Cardiac muscle cell (in vitro differentiated cells and primary cell): ENCODE data around the gene RPL39L. TPM values are rescaled to one million over a fixed set of nuclear protein-coding genes. Genes with fewer than 3 reads are reported as not detected.

Experiments used
- DNase-seq, 2 donors: peaks; one replicate each; pipeline versions ENCODE4 v3.0.0 to v3.0.0-alpha.2; 2010 to 2017; ENCODE audit warnings: low read depth in 1 of 2, low spot score in 1 of 2
- H3K27ac ChIP-seq: fragments of 200-600 bp; sonication (generic); 2 replicates; pipeline ENCODE4 v1.5.1; 2016
- H3K27me3 ChIP-seq: fragments of 200-600 bp; sonication (generic); 2 replicates; pipeline ENCODE4 v1.6.0; 2016; ENCODE audit warnings: control low read depth
- H3K36me3 ChIP-seq: fragments of 200-600 bp; sonication (generic); 2 replicates; pipeline ENCODE4 v1.5.1; 2016; ENCODE audit warnings: control low read depth
- H3K4me1 ChIP-seq: fragments of 200-600 bp; sonication (generic); 2 replicates; pipeline ENCODE4 v1.8.1; 2017; ENCODE audit warnings: low read depth, mild to moderate bottlenecking, mixed run types
- H3K4me3 ChIP-seq: fragments of 200-600 bp; sonication (generic); 2 replicates; pipeline ENCODE4 v1.5.1; 2016; ENCODE audit warnings: mild to moderate bottlenecking
- H3K9me3 ChIP-seq: fragments of 200-600 bp; sonication (generic); 2 replicates; pipeline ENCODE4 v1.5.1; 2017; ENCODE audit warnings: low read depth, mild to moderate bottlenecking, control low read depth
- polyA plus RNA-seq: library from polyadenylated mRNA; unstranded; fragments of >200 nt; fragmentation: Nextera tagmentation; extraction: Ambion mirVana; gene quantifications from 2 replicates; pipeline ENCODE4 v1.2.1, GENCODE V29; 2016
- total RNA-seq: library from RNA; depleted of rRNA; stranded (reverse); fragments of >200 nt; gene quantifications from 2 replicates; pipeline ENCODE4 v1.2.3, GENCODE V29; 2016
- TF ChIP-seq, protein P1 (sequence below): IDR thresholded peaks from 2 replicates; pipeline ENCODE4 v1.5.1; 2012; ENCODE audit warnings: low read depth, mild to moderate bottlenecking, low read length

RPL39L gene
- total and polyA plus RNA-seq, 2 experiments from 2014 or later = 24.8 to 56.2 TPM

DNA sequence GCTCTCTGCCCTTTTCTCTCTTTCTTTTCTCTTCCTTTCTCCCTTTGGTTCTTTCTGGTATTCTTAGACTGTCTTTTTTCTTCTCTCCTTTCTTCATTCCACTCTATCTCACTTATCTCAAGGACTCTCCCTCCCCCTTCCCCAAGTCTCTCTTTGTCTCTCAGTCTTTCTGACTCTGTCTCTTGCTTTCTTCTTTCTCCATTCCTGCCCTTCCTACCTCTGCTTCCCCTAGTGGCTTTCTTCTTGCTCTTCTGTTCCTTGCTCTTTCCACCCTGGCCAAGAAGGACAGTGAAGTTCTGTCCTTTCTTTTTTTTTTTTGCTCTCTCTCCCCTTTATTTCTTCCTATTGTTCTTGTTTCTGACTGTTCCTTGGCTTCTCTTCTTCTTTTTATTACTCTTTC, 22.3 kb upstream of the RPL39L start:
- H3K27me3 ChIP-seq = no peaks in the 10 kb centered on the region
- no peaks in the 10 kb centered on the region for H3K9me3 ChIP-seq
- H3K4me3 ChIP-seq = no peak overlapping the region
- DNase-seq = no peak
- H3K27ac ChIP-seq = no peak overlapping the region
- TF ChIP-seq, protein P1, sequence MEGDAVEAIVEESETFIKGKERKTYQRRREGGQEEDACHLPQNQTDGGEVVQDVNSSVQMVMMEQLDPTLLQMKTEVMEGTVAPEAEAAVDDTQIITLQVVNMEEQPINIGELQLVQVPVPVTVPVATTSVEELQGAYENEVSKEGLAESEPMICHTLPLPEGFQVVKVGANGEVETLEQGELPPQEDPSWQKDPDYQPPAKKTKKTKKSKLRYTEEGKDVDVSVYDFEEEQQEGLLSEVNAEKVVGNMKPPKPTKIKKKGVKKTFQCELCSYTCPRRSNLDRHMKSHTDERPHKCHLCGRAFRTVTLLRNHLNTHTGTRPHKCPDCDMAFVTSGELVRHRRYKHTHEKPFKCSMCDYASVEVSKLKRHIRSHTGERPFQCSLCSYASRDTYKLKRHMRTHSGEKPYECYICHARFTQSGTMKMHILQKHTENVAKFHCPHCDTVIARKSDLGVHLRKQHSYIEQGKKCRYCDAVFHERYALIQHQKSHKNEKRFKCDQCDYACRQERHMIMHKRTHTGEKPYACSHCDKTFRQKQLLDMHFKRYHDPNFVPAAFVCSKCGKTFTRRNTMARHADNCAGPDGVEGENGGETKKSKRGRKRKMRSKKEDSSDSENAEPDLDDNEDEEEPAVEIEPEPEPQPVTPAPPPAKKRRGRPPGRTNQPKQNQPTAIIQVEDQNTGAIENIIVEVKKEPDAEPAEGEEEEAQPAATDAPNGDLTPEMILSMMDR = no peak
- H3K36me3 ChIP-seq = no peaks in the 10 kb centered on the region
- peaks cover 3% of the 10 kb centered on the region for H3K4me1 ChIP-seq

DNA sequence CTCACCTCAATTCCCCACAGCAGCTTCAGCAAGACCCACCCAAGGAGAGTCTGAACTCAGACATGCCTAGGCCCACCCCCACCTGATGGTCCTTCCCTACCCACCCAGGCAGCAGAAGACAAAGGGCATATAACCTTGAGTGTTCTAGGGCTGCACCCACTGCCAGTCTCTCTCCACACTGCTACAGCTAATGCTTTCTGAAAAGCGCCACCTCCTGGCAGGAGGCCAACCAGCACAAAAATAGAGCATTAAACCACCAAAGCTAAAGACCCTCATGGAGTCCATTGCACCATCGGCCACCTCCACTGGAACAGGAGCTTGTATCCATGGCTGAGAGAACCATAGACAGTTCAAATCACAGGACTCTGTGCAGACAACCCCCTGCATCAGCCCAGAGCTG, 11.3 kb upstream of the RPL39L start:
- no peak overlapping the region for H3K27ac ChIP-seq
- no peak for DNase-seq
- H3K4me3 ChIP-seq = no peak overlapping the region
- TF ChIP-seq, protein P1 = peak; percentile 7
- no peaks in the 10 kb centered on the region for H3K36me3 ChIP-seq
- H3K27me3 ChIP-seq = no peaks in the 10 kb centered on the region
- H3K9me3 ChIP-seq = no peaks in the 10 kb centered on the region
- no peaks in the 10 kb centered on the region for H3K4me1 ChIP-seq

DNA sequence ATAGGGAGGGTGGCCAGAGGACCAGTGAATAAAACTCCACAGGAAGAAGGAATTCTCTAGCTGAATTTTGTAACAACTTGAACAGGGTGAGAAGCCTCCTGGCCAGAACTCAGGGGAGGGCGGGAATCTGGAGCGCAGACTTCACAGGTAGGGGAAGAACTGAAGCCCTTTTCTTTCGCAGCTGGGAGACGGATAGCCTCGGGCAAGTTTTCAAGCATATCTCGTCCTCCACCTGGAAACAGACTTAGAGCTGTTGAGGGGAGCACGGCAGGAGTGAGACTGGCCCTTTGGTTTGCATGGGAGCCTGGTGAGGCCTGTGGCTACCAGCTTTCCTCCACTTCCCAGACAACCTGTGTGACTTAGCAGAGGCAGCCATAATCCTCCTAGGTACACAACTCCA, 10.9 kb upstream of the RPL39L start:
- TF ChIP-seq, protein P1 = no peak
- Histone ChIP-seq H3K27me3 (no peaks in the 10 kb centered on the region), H3K36me3 (no peaks in the 10 kb centered on the region), H3K4me3 (no peak overlapping the region), H3K4me1 (no peaks in the 10 kb centered on the region), H3K9me3 (no peaks in the 10 kb centered on the region), H3K27ac (no peak overlapping the region)
- DNase-seq = no peak

DNA sequence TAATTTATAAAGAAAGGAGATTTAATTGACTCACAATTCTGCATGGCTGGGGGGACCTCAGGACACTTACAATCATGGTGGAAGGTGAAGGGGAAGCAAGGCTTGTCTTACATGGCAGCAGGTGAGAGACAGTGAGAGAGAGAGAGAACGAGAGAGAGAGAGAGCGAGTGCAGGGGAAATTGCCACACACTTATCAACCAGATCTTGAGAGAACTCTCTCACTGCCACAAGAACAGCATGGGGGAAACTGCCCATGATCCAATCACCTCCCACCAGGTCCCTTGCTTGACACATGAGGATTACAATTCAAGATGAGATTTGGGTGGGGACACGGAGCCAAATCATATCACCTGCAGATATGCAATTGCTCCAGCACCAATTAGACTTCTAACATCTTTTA, 7.1 kb upstream of the RPL39L start:
- TF ChIP-seq, protein P1 = no peak
- no peaks in the 10 kb centered on the region for H3K27me3 ChIP-seq

DNA sequence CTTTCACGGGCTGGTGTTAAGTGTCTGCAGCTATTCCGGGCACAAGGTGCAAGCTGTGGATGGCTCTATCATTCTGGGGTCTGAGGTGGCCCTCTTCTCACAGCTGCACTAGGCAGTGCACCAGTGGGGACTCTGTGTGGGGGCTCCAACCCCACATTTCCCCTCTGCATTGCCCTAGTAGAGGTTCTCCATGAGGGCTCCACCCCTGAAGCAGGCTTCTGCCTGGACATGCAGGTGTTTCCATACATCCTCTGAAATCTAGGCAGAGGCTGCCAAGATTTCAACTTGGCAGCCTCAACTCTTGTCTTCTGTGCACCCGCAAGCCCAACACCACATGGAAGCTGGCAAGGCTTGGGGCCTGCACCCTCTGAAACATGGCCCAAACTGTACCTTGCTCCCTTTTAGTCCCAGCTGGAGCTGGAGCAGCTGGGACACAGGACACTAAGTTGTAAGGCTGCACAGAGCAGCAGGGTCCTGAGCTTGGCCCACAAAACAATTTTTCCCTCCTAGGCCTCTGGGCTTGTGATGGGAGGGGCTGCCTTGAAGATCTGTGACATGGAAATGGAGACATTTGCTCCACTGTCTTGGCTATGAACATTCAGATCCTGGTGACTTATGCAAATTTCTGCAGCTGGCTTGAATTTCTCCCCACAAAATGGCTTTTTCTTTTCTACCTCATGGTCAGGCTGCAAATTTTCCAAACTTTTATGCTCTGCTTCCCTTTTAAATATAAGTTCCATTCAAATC, 6.0 kb upstream of the RPL39L start:
- Histone ChIP-seq H3K4me1 (no peaks in the 10 kb centered on the region), H3K9me3 (no peaks in the 10 kb centered on the region), H3K27me3 (no peaks in the 10 kb centered on the region), H3K4me3 (no peak overlapping the region), H3K36me3 (no peaks in the 10 kb centered on the region), H3K27ac (no peak overlapping the region)
- TF ChIP-seq, protein P1 = no peak
- no peak for DNase-seq

More for the DNA sequence above, 7.1 kb upstream of the RPL39L start:
- Histone ChIP-seq H3K4me3 (no peak overlapping the region), H3K36me3 (no peaks in the 10 kb centered on the region), H3K9me3 (no peaks in the 10 kb centered on the region), H3K4me1 (no peaks in the 10 kb centered on the region), H3K27ac (no peak overlapping the region)
- no peak for DNase-seq
